CD4-positive, CD25-positive, alpha-beta regulatory T cell (primary cell): Measurements from ENCODE around the gene SMAD4. TPM values are rescaled to one million over a fixed set of nuclear protein-coding genes. Genes with fewer than 3 reads are reported as not detected.
A peak's percentile ranks its signal among the peaks of the same experiment; 100 is the strongest.
"Not testable (repeated sequence)": the region's sequence is repeated elsewhere in the genome, so short reads cannot be mapped to it uniquely, and the experiment has no call there.

Experiments
- ATAC-seq, 2 donors: fragments of 150-1000 bp; cut with Tn5 transposase; one replicate each; pipeline ENCODE4 v1.10.0; 2021; ENCODE audit warnings: low read depth in 2 of 2, moderate number of reproducible peaks in 2 of 2, moderate library complexity in 1 of 2
- DNase-seq, 3 donors: peaks; one replicate each; pipeline versions ENCODE4 v3.0.0 to v3.0.0-alpha.2; 2012 to 2022; ENCODE audit warnings: mixed read lengths in 1 of 3
- H3K27ac ChIP-seq: one replicate; pipeline ENCODE4 v1.7.0; 2013; ENCODE audit warnings: mild to moderate bottlenecking, low read length; ENCODE audit not compliant: insufficient read depth, poor library complexity, severe bottlenecking
- H3K27me3 ChIP-seq: one replicate; pipeline ENCODE4 v1.7.0; 2013; ENCODE audit warnings: low read length; ENCODE audit not compliant: control insufficient read depth, insufficient read depth
- H3K36me3 ChIP-seq: one replicate; pipeline ENCODE4 v1.7.0; 2013; ENCODE audit warnings: mild to moderate bottlenecking, low read length, moderate library complexity; ENCODE audit not compliant: control insufficient read depth, insufficient read depth
- H3K4me1 ChIP-seq: 2 replicates; pipeline ENCODE4 v1.7.0; 2013; ENCODE audit warnings: mild to moderate bottlenecking, low read length; ENCODE audit not compliant: insufficient read depth, control insufficient read depth, poor library complexity, severe bottlenecking
- H3K4me3 ChIP-seq: one replicate; pipeline ENCODE4 v1.7.0; 2013; ENCODE audit warnings: low read depth, mild to moderate bottlenecking, low read length, moderate library complexity
- H3K9me3 ChIP-seq, 2 experiments: 1 replicate in 1 of 2; 2 replicates in 1 of 2; pipeline ENCODE4 v1.7.0; 2013; ENCODE audit warnings: low read length in 2 of 2, mild to moderate bottlenecking in 1 of 2, moderate library complexity in 1 of 2; ENCODE audit not compliant: control insufficient read depth in 2 of 2
- H3K27ac Mint-ChIP-seq, 3 donors: one replicate each; pipeline ENCODE4 v1.8.0; 2020 to 2022; ENCODE audit warnings: mild to moderate bottlenecking in 3 of 3, mixed read lengths in 3 of 3, moderate library complexity in 2 of 3
- H3K27me3 Mint-ChIP-seq: one replicate; pipeline ENCODE4 v1.8.0; 2022; ENCODE audit warnings: mild to moderate bottlenecking, mixed read lengths
- H3K36me3 Mint-ChIP-seq: one replicate; pipeline ENCODE4 v1.8.0; 2020; ENCODE audit warnings: mixed read lengths
- H3K4me1 Mint-ChIP-seq, 4 donors: one replicate each; pipeline ENCODE4 v1.8.0; 2020 to 2022; ENCODE audit warnings: mixed read lengths in 4 of 4, mild to moderate bottlenecking in 1 of 4
- H3K4me3 Mint-ChIP-seq, 4 donors: one replicate each; pipeline ENCODE4 v1.8.0; 2020 to 2022; ENCODE audit warnings: mild to moderate bottlenecking in 4 of 4, mixed read lengths in 4 of 4, moderate library complexity in 3 of 4
- H3K9me3 Mint-ChIP-seq, 7 donors: one replicate each; pipeline ENCODE4 v1.8.0; 2020 to 2022; ENCODE audit warnings: mixed read lengths in 7 of 7, mild to moderate bottlenecking in 3 of 7, moderate library complexity in 2 of 7
- polyA plus RNA-seq, 4 donors: library from polyadenylated mRNA; unstranded; fragments of 300-500 nt; fragmentation: Illumina TruSeq; gene quantifications; one replicate each; pipeline ENCODE4 v1.2.3, GENCODE V29; 2021
- total RNA-seq: library from RNA; stranded (reverse); gene quantifications from one replicate; pipeline ENCODE4 v1.2.3, GENCODE V29; 2022

The SMAD4 gene
- total and polyA plus RNA-seq, 5 donors from 2014 or later = 61.5 to 89.5 (median 81.1) TPM

GRCh38 chr18:51091270-51091669 lies 61.3 kb downstream of the SMAD4 start:
- Histone ChIP-seq H3K27me3 (no peaks in the 10 kb centered on the region), H3K4me1 (no peaks in the 10 kb centered on the region), H3K27ac (no peak overlapping the region), H3K4me3 (no peak overlapping the region), H3K9me3 (peaks cover 7 to 8% of the 10 kb centered on the region in 2 experiments), H3K36me3 (no peaks in the 10 kb centered on the region)
- DNase-seq (no peak), ATAC-seq (no peak)
- H3K27ac Mint-ChIP-seq = no peak overlapping the region
- H3K36me3 Mint-ChIP-seq = no peaks in the 10 kb centered on the region
- peaks cover 6% of the 10 kb centered on the region for H3K27me3 Mint-ChIP-seq
- no peak overlapping the region for H3K4me3 Mint-ChIP-seq
- H3K9me3 Mint-ChIP-seq = peaks cover 0 to 24% (median 8%) of the 10 kb centered on the region in 7 donors
- H3K4me1 Mint-ChIP-seq = peaks cover 0 to 5% (median 0%) of the 10 kb centered on the region in 4 donors

- Histone ChIP-seq H3K4me3 (no peak overlapping the region), H3K9me3 (peaks cover 7 to 8% of the 10 kb centered on the region in 2 experiments), H3K36me3 (no peaks in the 10 kb centered on the region), H3K4me1 (no peaks in the 10 kb centered on the region), H3K27ac (no peak overlapping the region), H3K27me3 (no peaks in the 10 kb centered on the region)
- H3K36me3 Mint-ChIP-seq = no peaks in the 10 kb centered on the region
- DNase-seq = no peak
- H3K27me3 Mint-ChIP-seq = peaks cover 7% of the 10 kb centered on the region
- ATAC-seq = peak in 1 of 2 donors; percentile 16
- no peak overlapping the region for H3K4me3 Mint-ChIP-seq
- no peaks in the 10 kb centered on the region for H3K4me1 Mint-ChIP-seq
- H3K27ac Mint-ChIP-seq = no peak overlapping the region
- H3K9me3 Mint-ChIP-seq = peaks cover 0 to 19% (median 8%) of the 10 kb centered on the region in 7 donors
Measured at GRCh38 chr18:51092117-51092516, 62.1 kb downstream of the SMAD4 start.

DNA sequence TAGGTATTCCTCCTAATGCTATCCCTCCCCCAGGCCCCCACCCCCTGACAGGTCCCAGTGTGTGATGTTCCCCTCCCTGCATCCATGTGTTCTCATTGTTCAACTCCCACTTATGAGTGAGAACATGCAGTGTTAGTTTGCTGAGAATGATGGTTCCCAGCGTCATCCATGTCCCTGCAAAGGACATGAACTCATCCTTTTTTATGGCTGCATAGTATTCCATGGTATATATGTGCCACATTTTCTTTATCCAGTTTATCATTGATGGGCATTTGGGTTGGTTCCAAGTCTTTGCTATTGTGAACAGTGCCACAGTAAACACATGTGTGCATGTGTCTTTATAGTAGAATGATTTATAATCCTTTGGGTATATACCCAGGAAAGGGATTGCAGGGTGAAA lies 63.0 kb downstream of the SMAD4 start:
- H3K27ac Mint-ChIP-seq, H3K36me3 ChIP-seq: not testable (repeated sequence)
- peaks cover 0 to 12% (median 6%) of the 10 kb centered on the region in 7 donors for H3K9me3 Mint-ChIP-seq

GRCh38 chr18:51097021-51097822 lies 67.2 kb downstream of the SMAD4 start:
- Histone ChIP-seq H3K4me3 (no peak overlapping the region), H3K27me3 (no peaks in the 10 kb centered on the region), H3K36me3 (no peaks in the 10 kb centered on the region), H3K27ac (no peak overlapping the region), H3K9me3 (no peaks in the 10 kb centered on the region), H3K4me1 (no peaks in the 10 kb centered on the region)
- no peak overlapping the region for H3K4me3 Mint-ChIP-seq
- peaks cover 0 to 8% (median 1%) of the 10 kb centered on the region in 7 donors for H3K9me3 Mint-ChIP-seq
- no peaks in the 10 kb centered on the region for H3K36me3 Mint-ChIP-seq
- ATAC-seq (no peak), DNase-seq (no peak)
- H3K4me1 Mint-ChIP-seq = no peaks in the 10 kb centered on the region
- no peak overlapping the region for H3K27ac Mint-ChIP-seq
- peaks cover 12% of the 10 kb centered on the region for H3K27me3 Mint-ChIP-seq

More for the DNA sequence above, 63.0 kb downstream of the SMAD4 start:
- not testable (repeated sequence) for H3K27ac ChIP-seq, H3K36me3 Mint-ChIP-seq, DNase-seq, H3K27me3 ChIP-seq, ATAC-seq, H3K4me1 Mint-ChIP-seq, H3K4me3 ChIP-seq, H3K4me3 Mint-ChIP-seq, H3K4me1 ChIP-seq, H3K9me3 ChIP-seq
- peaks cover 10% of the 10 kb centered on the region for H3K27me3 Mint-ChIP-seq

- no peaks in the 10 kb centered on the region for H3K36me3 Mint-ChIP-seq
- peak overlapping the region in 1 of 3 donors; percentile 22 for H3K27ac Mint-ChIP-seq
- no peak overlapping the region for H3K4me3 Mint-ChIP-seq
- no peak for ATAC-seq
- no peak overlapping the region for H3K27ac ChIP-seq
- H3K9me3 Mint-ChIP-seq = peaks cover 0 to 11% (median 1%) of the 10 kb centered on the region in 7 donors
- no peaks in the 10 kb centered on the region for H3K4me1 Mint-ChIP-seq
- H3K27me3 Mint-ChIP-seq = peaks cover 12% of the 10 kb centered on the region
- no peaks in the 10 kb centered on the region for H3K4me1 ChIP-seq
- no peaks in the 10 kb centered on the region for H3K27me3 ChIP-seq
- no peak for DNase-seq
- H3K4me3 ChIP-seq = no peak overlapping the region
- H3K36me3 ChIP-seq = no peaks in the 10 kb centered on the region
- no peaks in the 10 kb centered on the region for H3K9me3 ChIP-seq
Measured at GRCh38 chr18:51098082-51098481, 68.1 kb downstream of the SMAD4 start.

GRCh38 chr18:51098513-51098912 lies 68.5 kb downstream of the SMAD4 start:
- H3K27me3 ChIP-seq = no peaks in the 10 kb centered on the region
- Mint-ChIP-seq H3K27me3 (peaks cover 12% of the 10 kb centered on the region), H3K4me1 (no peaks in the 10 kb centered on the region), H3K27ac (peak overlapping the region in 1 of 3 donors; percentile 22), H3K4me3 (no peak overlapping the region), H3K36me3 (no peaks in the 10 kb centered on the region), H3K9me3 (peaks cover 0 to 11% (median 1%) of the 10 kb centered on the region in 7 donors)
- DNase-seq (no peak), ATAC-seq (no peak)
- H3K36me3 ChIP-seq = no peaks in the 10 kb centered on the region
- H3K4me3 ChIP-seq = no peak overlapping the region
- no peak overlapping the region for H3K27ac ChIP-seq
- no peaks in the 10 kb centered on the region for H3K9me3 ChIP-seq
- no peaks in the 10 kb centered on the region for H3K4me1 ChIP-seq

DNA sequence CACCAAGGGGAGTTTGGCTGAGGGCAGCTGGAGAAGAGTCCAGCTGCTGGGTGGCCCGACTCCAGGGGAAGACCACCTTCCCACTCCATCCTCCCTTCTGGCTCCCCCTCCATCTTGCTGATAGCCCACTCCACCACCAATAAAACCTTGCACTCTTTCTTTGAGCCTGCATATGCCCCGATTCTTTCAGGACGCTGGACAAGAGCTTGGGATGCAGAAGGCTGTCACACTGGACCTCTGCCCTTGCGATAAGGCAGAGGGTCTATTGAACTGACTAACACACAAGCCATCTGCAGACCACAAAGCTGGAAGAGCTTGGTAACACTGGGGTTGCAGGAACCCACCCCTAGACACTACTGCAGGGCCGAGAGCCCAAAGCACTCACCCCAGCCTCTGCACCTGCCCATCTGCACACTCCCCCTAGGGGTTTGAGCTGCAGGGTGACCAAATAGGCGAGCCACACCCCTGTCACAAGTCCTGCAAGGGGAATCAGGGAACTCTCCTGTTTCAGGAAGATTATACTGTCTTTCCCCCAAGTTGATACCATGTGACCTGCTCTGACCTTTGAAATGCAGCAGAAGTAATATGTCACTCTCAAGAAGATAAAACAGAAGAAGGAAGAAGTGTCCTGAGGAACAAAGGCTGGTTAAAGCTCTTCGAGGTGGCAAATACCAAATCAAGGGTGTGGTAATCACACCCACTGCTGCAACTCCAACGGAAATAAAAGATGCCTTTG lies 70.5 kb downstream of the SMAD4 start:
- H3K27ac ChIP-seq = no peak overlapping the region
- no peaks in the 10 kb centered on the region for H3K36me3 ChIP-seq
- no peaks in the 10 kb centered on the region for H3K27me3 ChIP-seq
- no peak overlapping the region for H3K4me3 ChIP-seq
- H3K27me3 Mint-ChIP-seq = peaks cover 12% of the 10 kb centered on the region
- ATAC-seq (peak in 1 of 2 donors; percentile 34), DNase-seq (no peak)
- H3K36me3 Mint-ChIP-seq = no peaks in the 10 kb centered on the region
- peaks cover 0 to 9% (median 0%) of the 10 kb centered on the region in 7 donors for H3K9me3 Mint-ChIP-seq
- H3K9me3 ChIP-seq = no peaks in the 10 kb centered on the region
- H3K4me1 ChIP-seq = no peaks in the 10 kb centered on the region
- peak overlapping the region in 1 of 4 donors; percentile 49 for H3K4me3 Mint-ChIP-seq
- peak overlapping the region in 1 of 3 donors; percentile 5 for H3K27ac Mint-ChIP-seq
- no peaks in the 10 kb centered on the region for H3K4me1 Mint-ChIP-seq
